ENCODE measurements around the gene ADGRL3. TPM values are rescaled to one million over a fixed set of nuclear protein-coding genes. Genes with fewer than 3 reads are reported as not detected.

ADGRL3 gene
- total and polyA plus RNA-seq, 3 experiments from 2014 or later, result not detected

DNA sequence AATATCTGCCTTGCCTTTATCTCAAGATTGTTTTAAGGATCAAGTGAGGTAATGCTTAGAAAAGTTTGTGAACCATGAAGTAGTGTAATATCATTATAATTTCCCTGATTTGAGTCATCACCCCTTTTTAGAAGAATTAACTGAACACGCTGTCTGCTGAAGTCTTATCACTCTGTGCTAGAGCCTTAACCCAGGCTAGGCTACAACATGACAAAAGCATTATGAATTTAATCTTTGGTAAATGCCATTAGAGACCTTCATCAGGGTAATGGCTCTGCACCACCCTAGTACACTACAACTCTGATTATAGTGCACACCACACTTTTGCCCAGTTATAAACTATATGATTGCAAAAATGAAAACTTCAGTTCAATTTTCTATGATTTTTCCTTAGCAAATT is 118.3 kb downstream of the ADGRL3 start:
- H3K27me3 Mint-ChIP-seq, result no peaks in the 10 kb centered on the region
- H3K9me3 ChIP-seq (ENCODE audit: low read length), result no peaks in the 10 kb centered on the region
- no peak overlapping the region for H3K4me3 Mint-ChIP-seq
- peaks cover 10 to 37% (median 27%) of the 10 kb centered on the region in 5 donors for H3K9me3 Mint-ChIP-seq
- no peaks in the 10 kb centered on the region for H3K4me1 Mint-ChIP-seq
- no peak overlapping the region for H3K27ac Mint-ChIP-seq
- H3K27me3 ChIP-seq (ENCODE audit: insufficient read depth, low read length, poor library complexity, severe bottlenecking), result no peaks in the 10 kb centered on the region
- H3K36me3 ChIP-seq (ENCODE audit: insufficient read depth, low read length), result no peaks in the 10 kb centered on the region
- H3K27ac ChIP-seq (ENCODE audit: low read depth, low read length), result no peak overlapping the region
- no peak overlapping the region for H3K4me3 ChIP-seq (ENCODE audit: low read length)
- CTCF ChIA-PET, result interaction anchor here (1.1 kb wide), 1 partner anchor 25 kb away, joined by 3 read pairs; no protein-coding TSS in a partner anchor
- H3K36me3 Mint-ChIP-seq, result no peaks in the 10 kb centered on the region
- no peak for DNase-seq
- POLR2A ChIA-PET, result no interaction called here
- H3K4me1 ChIP-seq (ENCODE audit: insufficient read depth, low read length), result no peaks in the 10 kb centered on the region

DNA sequence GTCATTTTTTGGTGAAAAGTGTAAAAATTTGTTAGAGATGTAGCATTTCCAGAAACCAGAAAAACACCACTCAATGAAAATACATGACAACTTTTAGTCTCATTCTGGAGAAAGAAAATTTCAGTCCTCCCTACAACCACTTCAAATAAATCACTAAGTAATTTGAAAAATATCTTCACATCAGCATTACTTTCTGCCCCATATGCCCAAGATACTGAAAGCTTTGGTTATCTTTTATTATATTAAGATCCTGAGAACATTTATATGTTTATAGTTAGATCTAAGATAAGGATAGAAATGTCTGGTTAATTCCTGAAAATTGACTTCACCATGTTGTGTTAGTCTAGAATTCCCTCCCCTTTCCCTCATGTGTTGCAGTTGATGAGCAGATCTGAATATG is 119.0 kb downstream of the ADGRL3 start:
- no peak overlapping the region for H3K27ac Mint-ChIP-seq
- CTCF ChIA-PET, result no interaction called here
- no peaks in the 10 kb centered on the region for H3K36me3 Mint-ChIP-seq
- Histone ChIP-seq H3K4me1 (ENCODE audit: insufficient read depth, low read length) (no peaks in the 10 kb centered on the region), H3K27me3 (ENCODE audit: insufficient read depth, low read length, poor library complexity, severe bottlenecking) (no peaks in the 10 kb centered on the region), H3K9me3 (ENCODE audit: low read length) (no peaks in the 10 kb centered on the region), H3K36me3 (ENCODE audit: insufficient read depth, low read length) (no peaks in the 10 kb centered on the region), H3K4me3 (ENCODE audit: low read length) (no peak overlapping the region), H3K27ac (ENCODE audit: low read depth, low read length) (no peak overlapping the region)
- POLR2A ChIA-PET, result no interaction called here
- H3K27me3 Mint-ChIP-seq, result no peaks in the 10 kb centered on the region
- no peak overlapping the region for H3K4me3 Mint-ChIP-seq
- H3K9me3 Mint-ChIP-seq, result peaks cover 13 to 41% (median 27%) of the 10 kb centered on the region in 5 donors
- H3K4me1 Mint-ChIP-seq, result no peaks in the 10 kb centered on the region
- no peak for DNase-seq

DNA sequence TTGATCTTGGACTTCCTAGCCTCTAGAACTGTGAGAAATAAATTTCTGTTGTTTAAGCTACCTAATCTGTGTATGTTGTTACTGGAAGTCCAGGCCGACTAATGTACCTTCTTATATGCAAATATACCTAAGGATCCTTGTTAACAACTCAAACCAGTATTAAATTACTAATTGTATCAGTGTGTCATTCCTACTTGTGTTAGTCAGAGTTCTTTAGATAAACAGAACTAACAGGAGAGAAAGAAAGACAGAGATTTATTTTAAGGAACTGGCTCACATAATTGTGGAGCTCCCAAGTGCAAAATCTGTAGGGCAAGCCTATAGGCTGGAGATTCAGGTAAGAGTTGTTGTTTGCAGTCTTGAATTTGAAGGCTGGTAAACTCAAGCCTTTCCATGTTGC is 120.0 kb downstream of the ADGRL3 start:
- ChIA-PET POLR2A (no interaction called here), CTCF (no interaction called here)
- H3K27me3 Mint-ChIP-seq, result no peaks in the 10 kb centered on the region
- no peaks in the 10 kb centered on the region for H3K27me3 ChIP-seq (ENCODE audit: insufficient read depth, low read length, poor library complexity, severe bottlenecking)
- H3K9me3 ChIP-seq (ENCODE audit: low read length), result no peaks in the 10 kb centered on the region
- H3K4me1 ChIP-seq (ENCODE audit: insufficient read depth, low read length), result no peaks in the 10 kb centered on the region
- no peak overlapping the region for H3K27ac Mint-ChIP-seq
- no peak for DNase-seq
- H3K27ac ChIP-seq (ENCODE audit: low read depth, low read length), result no peak overlapping the region
- H3K4me3 Mint-ChIP-seq, result no peak overlapping the region
- no peaks in the 10 kb centered on the region for H3K36me3 Mint-ChIP-seq
- no peaks in the 10 kb centered on the region for H3K36me3 ChIP-seq (ENCODE audit: insufficient read depth, low read length)
- peaks cover 13 to 35% (median 21%) of the 10 kb centered on the region in 5 donors for H3K9me3 Mint-ChIP-seq
- no peaks in the 10 kb centered on the region for H3K4me1 Mint-ChIP-seq
- no peak overlapping the region for H3K4me3 ChIP-seq (ENCODE audit: low read length)

DNA sequence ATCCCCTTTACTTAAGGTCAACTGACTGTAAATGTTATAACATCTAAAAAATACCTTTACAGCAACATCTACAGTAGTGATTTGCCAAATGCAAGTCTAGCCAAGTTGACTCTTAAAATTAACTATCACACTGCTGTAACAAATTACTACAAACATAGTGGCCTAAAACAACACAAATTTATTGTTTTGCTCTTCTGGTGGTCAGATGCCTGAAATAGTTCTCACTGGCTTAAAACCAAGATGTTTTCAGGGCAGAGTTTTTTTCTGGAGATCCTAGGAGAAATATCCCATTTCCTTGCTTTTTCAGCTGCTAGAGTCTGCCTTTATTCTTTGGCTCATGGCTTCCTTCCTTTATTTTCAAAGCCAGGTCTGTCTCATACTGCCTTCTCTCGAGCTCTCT is 120.5 kb downstream of the ADGRL3 start:
- Mint-ChIP-seq H3K36me3 (no peaks in the 10 kb centered on the region), H3K27ac (no peak overlapping the region), H3K4me1 (no peaks in the 10 kb centered on the region), H3K9me3 (peaks cover 13 to 35% (median 21%) of the 10 kb centered on the region in 5 donors), H3K4me3 (no peak overlapping the region), H3K27me3 (no peaks in the 10 kb centered on the region)
- CTCF ChIA-PET, result no interaction called here
- Histone ChIP-seq H3K4me3 (ENCODE audit: low read length) (no peak overlapping the region), H3K27ac (ENCODE audit: low read depth, low read length) (no peak overlapping the region), H3K27me3 (ENCODE audit: insufficient read depth, low read length, poor library complexity, severe bottlenecking) (no peaks in the 10 kb centered on the region), H3K4me1 (ENCODE audit: insufficient read depth, low read length) (no peaks in the 10 kb centered on the region), H3K36me3 (ENCODE audit: insufficient read depth, low read length) (no peaks in the 10 kb centered on the region), H3K9me3 (ENCODE audit: low read length) (no peaks in the 10 kb centered on the region)
- no peak for DNase-seq
- POLR2A ChIA-PET, result no interaction called here

DNA sequence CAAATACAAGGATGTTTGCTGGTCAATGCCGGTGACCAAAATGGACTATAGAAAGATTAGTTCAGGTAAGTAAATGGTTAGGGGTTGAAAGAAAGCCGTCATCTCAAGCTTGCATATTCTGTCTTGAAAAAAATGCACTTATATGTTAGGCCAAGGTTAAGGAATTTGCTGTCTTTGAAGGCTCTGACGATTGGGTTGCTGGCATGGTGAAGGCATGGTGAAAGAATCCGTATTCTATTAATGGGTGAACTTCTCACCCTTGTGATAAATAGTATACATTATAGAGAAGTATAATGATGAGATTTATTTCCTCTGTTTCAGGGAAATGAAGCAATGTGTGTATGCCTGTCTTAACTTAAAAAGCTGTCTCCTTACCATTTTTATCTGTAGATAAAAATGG is 132.6 kb downstream of the ADGRL3 start:
- CTCF ChIA-PET, result no interaction called here
- Histone ChIP-seq H3K27me3 (ENCODE audit: insufficient read depth, low read length, poor library complexity, severe bottlenecking) (no peaks in the 10 kb centered on the region), H3K4me3 (ENCODE audit: low read length) (no peak overlapping the region), H3K27ac (ENCODE audit: low read depth, low read length) (no peak overlapping the region), H3K36me3 (ENCODE audit: insufficient read depth, low read length) (no peaks in the 10 kb centered on the region), H3K4me1 (ENCODE audit: insufficient read depth, low read length) (no peaks in the 10 kb centered on the region), H3K9me3 (ENCODE audit: low read length) (no peaks in the 10 kb centered on the region)
- Mint-ChIP-seq H3K36me3 (no peaks in the 10 kb centered on the region), H3K27ac (no peak overlapping the region), H3K9me3 (peaks cover 5 to 23% (median 6%) of the 10 kb centered on the region in 5 donors), H3K27me3 (no peaks in the 10 kb centered on the region), H3K4me3 (no peak overlapping the region), H3K4me1 (no peaks in the 10 kb centered on the region)
- POLR2A ChIA-PET, result no interaction called here
- no peak for DNase-seq

DNA sequence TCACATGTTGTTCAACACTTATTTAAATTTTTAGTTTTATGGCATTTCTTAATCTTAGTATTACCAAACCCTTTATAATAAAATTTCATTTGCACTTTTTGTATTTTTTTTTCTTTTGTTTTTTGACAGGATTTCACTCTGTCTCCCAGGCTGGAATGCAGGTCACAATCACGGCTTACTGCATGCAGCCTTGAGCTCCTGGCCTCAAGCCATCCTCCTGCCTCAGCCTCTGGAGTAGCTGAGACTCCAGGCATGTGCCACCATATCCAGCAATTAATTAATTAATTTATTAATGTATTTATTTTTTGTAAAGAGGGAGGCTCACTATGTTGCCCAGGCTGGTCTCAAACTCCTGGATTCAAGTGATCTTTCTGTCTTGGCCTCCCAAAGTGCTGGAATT is 133.4 kb downstream of the ADGRL3 start:
- peaks cover 5 to 20% (median 8%) of the 10 kb centered on the region in 5 donors for H3K9me3 Mint-ChIP-seq
- no peaks in the 10 kb centered on the region for H3K4me1 Mint-ChIP-seq
- H3K4me3 Mint-ChIP-seq, result no peak overlapping the region

DNA sequence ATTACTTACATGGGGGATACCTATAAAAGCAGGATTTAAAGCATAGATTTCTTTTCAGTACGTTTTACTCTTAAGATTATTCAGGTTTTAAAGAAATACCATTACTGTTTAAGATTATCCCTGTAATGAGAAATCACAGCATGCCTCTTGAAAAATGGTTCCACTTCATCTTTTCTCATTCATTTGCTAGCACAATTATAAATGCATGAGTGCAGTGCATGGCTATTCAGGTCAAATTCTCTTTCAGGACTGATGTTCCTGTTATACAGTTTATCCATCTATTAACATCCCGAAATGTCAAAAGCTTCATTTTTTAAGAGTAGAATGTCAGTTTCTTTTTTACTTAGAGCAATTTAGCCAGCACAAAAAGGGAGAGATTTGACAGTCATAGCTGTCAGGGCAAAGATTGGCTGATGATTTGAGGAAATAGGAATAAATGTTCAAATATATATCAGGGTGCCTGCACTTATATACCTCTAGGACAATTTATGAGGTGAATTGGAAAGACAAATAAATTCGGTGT is 135.2 kb downstream of the ADGRL3 start:
- no peak for DNase-seq
- H3K27ac ChIP-seq (ENCODE audit: low read depth, low read length), result no peak overlapping the region
- H3K9me3 ChIP-seq (ENCODE audit: low read length), result no peaks in the 10 kb centered on the region
- CTCF ChIA-PET, result no interaction called here
- no peak overlapping the region for H3K4me3 ChIP-seq (ENCODE audit: low read length)
- no peaks in the 10 kb centered on the region for H3K36me3 Mint-ChIP-seq
- no peaks in the 10 kb centered on the region for H3K27me3 ChIP-seq (ENCODE audit: insufficient read depth, low read length, poor library complexity, severe bottlenecking)
- H3K4me1 Mint-ChIP-seq, result no peaks in the 10 kb centered on the region
- no peak overlapping the region for H3K27ac Mint-ChIP-seq
- H3K4me1 ChIP-seq (ENCODE audit: insufficient read depth, low read length), result no peaks in the 10 kb centered on the region
- H3K36me3 ChIP-seq (ENCODE audit: insufficient read depth, low read length), result no peaks in the 10 kb centered on the region
- H3K9me3 Mint-ChIP-seq, result peaks cover 5 to 21% (median 8%) of the 10 kb centered on the region in 5 donors
- POLR2A ChIA-PET, result no interaction called here
- H3K27me3 Mint-ChIP-seq, result no peaks in the 10 kb centered on the region
- H3K4me3 Mint-ChIP-seq, result no peak overlapping the region

More for the DNA sequence above, 133.4 kb downstream of the ADGRL3 start:
- H3K27me3 Mint-ChIP-seq, result no peaks in the 10 kb centered on the region
- ChIA-PET CTCF (no interaction called here), POLR2A (no interaction called here)
- H3K27ac ChIP-seq (ENCODE audit: low read depth, low read length), result no peak overlapping the region
- no peaks in the 10 kb centered on the region for H3K9me3 ChIP-seq (ENCODE audit: low read length)
- H3K36me3 Mint-ChIP-seq, result no peaks in the 10 kb centered on the region
- no peak overlapping the region for H3K4me3 ChIP-seq (ENCODE audit: low read length)
- no peaks in the 10 kb centered on the region for H3K27me3 ChIP-seq (ENCODE audit: insufficient read depth, low read length, poor library complexity, severe bottlenecking)
- no peaks in the 10 kb centered on the region for H3K36me3 ChIP-seq (ENCODE audit: insufficient read depth, low read length)
- H3K27ac Mint-ChIP-seq, result no peak overlapping the region
- DNase-seq, result no peak
- H3K4me1 ChIP-seq (ENCODE audit: insufficient read depth, low read length), result no peaks in the 10 kb centered on the region

DNA sequence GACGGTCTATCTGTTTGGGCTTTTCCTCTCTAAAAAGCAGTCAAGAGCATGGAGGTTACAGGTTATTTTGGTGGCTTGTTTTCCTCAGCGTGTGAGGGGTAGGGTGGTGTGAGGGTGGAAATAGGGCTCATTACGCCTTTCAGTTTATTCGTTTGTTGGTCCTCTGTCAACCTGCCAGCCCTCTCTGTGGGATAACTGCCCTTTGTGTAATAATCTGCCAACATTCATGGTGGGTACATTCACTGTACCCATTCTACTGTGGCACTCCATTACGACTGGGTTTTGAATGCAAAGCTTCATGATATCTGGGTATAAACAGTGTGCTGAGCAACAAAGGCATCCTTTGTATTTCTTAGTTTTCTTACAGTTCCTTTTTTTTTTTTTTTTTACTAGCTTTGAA is 136.4 kb downstream of the ADGRL3 start:
- no peaks in the 10 kb centered on the region for H3K4me1 Mint-ChIP-seq
- Histone ChIP-seq H3K4me3 (ENCODE audit: low read length) (no peak overlapping the region), H3K36me3 (ENCODE audit: insufficient read depth, low read length) (no peaks in the 10 kb centered on the region), H3K4me1 (ENCODE audit: insufficient read depth, low read length) (no peaks in the 10 kb centered on the region), H3K9me3 (ENCODE audit: low read length) (no peaks in the 10 kb centered on the region), H3K27ac (ENCODE audit: low read depth, low read length) (no peak overlapping the region), H3K27me3 (ENCODE audit: insufficient read depth, low read length, poor library complexity, severe bottlenecking) (no peaks in the 10 kb centered on the region)
- H3K36me3 Mint-ChIP-seq, result no peaks in the 10 kb centered on the region
- no peaks in the 10 kb centered on the region for H3K27me3 Mint-ChIP-seq
- H3K27ac Mint-ChIP-seq, result no peak overlapping the region
- CTCF ChIA-PET, result no interaction called here
- POLR2A ChIA-PET, result no interaction called here
- H3K4me3 Mint-ChIP-seq, result no peak overlapping the region
- no peak for DNase-seq
- H3K9me3 Mint-ChIP-seq, result peaks cover 2 to 14% (median 8%) of the 10 kb centered on the region in 5 donors

DNA sequence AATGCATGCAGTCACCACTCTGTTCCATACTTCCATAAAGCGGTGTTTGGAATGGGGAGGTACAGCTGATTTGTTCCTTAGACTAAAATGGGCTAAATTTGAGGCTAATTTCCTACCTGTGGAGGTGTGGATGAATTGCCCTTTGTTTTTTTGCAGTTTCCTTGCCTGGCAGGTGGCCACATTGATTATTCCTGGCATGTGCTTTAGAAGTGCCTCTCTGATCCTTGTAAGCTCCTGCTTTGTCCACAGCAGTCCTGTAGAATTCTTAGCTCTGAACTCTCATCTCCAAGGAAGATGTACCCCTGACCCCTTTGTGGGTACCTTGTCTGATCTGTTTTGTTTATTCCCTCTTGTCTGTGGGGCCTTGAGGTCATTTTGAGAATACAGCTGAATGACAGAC is 136.8 kb downstream of the ADGRL3 start:
- Histone ChIP-seq H3K4me3 (ENCODE audit: low read length) (no peak overlapping the region), H3K4me1 (ENCODE audit: insufficient read depth, low read length) (no peaks in the 10 kb centered on the region), H3K36me3 (ENCODE audit: insufficient read depth, low read length) (no peaks in the 10 kb centered on the region), H3K27ac (ENCODE audit: low read depth, low read length) (no peak overlapping the region), H3K9me3 (ENCODE audit: low read length) (no peaks in the 10 kb centered on the region), H3K27me3 (ENCODE audit: insufficient read depth, low read length, poor library complexity, severe bottlenecking) (no peaks in the 10 kb centered on the region)
- POLR2A ChIA-PET, result no interaction called here
- DNase-seq, result no peak
- no peaks in the 10 kb centered on the region for H3K36me3 Mint-ChIP-seq
- CTCF ChIA-PET, result no interaction called here
- no peaks in the 10 kb centered on the region for H3K4me1 Mint-ChIP-seq
- H3K4me3 Mint-ChIP-seq, result no peak overlapping the region
- no peak overlapping the region for H3K27ac Mint-ChIP-seq
- no peaks in the 10 kb centered on the region for H3K27me3 Mint-ChIP-seq
- peaks cover 2 to 14% (median 8%) of the 10 kb centered on the region in 5 donors for H3K9me3 Mint-ChIP-seq
